ENCODE results near the gene A2M. TPM values are rescaled to one million over a fixed set of nuclear protein-coding genes. Genes with fewer than 3 reads are reported as not detected.
A peak's percentile ranks its signal among the peaks of the same experiment; 100 is the strongest.

A2M gene
- total and polyA plus RNA-seq, 2 of the 13 experiments (the other 11 are each of a cell fraction or from before 2014, with no cell fraction given) = 2,807 to 6,551 TPM

DNA sequence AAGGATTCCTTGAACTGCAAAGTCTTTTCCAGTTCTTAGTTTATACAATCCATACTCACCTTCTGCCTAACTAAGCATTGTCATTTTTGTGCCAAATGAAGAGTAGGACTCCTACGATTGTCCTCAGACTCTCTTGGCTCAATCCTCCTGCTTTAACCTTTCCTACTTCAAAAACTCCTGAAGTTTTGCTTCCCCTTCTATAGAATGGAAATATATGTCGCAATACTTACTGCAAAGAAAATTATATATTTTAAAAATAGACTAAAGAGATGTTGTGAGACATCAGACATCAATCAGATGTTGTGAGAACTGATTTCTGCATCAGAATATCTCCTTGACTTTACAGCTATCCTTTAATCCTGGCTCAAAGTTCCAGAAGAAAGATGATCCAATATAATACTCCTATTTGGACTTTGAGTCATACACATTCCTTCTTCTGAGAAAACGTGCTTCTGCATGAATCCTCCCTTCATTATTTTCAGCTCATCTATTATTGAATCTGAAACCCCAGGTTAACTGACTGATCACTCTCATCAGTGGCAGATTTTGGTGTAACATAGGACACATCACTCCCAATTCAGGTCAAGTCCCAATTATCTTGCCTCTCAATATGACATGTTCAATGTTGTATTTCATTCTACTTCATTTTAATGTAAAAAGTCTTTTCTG is 48.8 kb downstream of the A2M start:
- in situ Hi-C loops (cut with HindIII; ENCODE audit: extremely low pct_ligation_motif_present, low pct_unique_long_range_greater_than_20kb) (no loop called here), intact Hi-C loops (cut with micrococcal nuclease; ENCODE audit: unreplicated experiment) (no loop called here)
- TF ChIP-seq ZC3H4 (CRISPR knock-in tag; IDR thresholded peaks at IDR 0.05; ENCODE audit: borderline replicate concordance) = no peak; the same call in 1 of the 2 replicates
- no peak for TF ChIP-seq ZNF264 (CRISPR knock-in tag; IDR thresholded peaks at IDR 0.05)
- peak; percentile 83 for TF ChIP-seq RBM22 (optimal IDR thresholded peaks at IDR 0.05; ENCODE audit: low read length)
- TF ChIP-seq ZNF30 (CRISPR knock-in tag; IDR thresholded peaks at IDR 0.05) = no peak
- no peak for TF ChIP-seq ZNF737 (CRISPR knock-in tag; IDR thresholded peaks at IDR 0.05; ENCODE audit: borderline replicate concordance)
- TF ChIP-seq, protein P1, sequence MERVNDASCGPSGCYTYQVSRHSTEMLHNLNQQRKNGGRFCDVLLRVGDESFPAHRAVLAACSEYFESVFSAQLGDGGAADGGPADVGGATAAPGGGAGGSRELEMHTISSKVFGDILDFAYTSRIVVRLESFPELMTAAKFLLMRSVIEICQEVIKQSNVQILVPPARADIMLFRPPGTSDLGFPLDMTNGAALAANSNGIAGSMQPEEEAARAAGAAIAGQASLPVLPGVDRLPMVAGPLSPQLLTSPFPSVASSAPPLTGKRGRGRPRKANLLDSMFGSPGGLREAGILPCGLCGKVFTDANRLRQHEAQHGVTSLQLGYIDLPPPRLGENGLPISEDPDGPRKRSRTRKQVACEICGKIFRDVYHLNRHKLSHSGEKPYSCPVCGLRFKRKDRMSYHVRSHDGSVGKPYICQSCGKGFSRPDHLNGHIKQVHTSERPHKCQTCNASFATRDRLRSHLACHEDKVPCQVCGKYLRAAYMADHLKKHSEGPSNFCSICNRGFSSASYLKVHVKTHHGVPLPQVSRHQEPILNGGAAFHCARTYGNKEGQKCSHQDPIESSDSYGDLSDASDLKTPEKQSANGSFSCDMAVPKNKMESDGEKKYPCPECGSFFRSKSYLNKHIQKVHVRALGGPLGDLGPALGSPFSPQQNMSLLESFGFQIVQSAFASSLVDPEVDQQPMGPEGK (CRISPR knock-in tag; IDR thresholded peaks at IDR 0.05) = no peak
- peak; percentile 85 for TF ChIP-seq CEBPB (IDR thresholded peaks at IDR 0.05; ENCODE audit: borderline replicate concordance, low read depth, low read length)
- TF ChIP-seq MAFK (conservative IDR thresholded peaks at IDR 0.05 in 1 of 2, IDR thresholded peaks at IDR 0.05 in 1 of 2; ENCODE audit: low read length in 2 of 2) = no peak
- TF ChIP-seq MYNN (CRISPR knock-in tag; IDR thresholded peaks at IDR 0.05; ENCODE audit: low read depth) = no peak
- TF ChIP-seq, protein P2, sequence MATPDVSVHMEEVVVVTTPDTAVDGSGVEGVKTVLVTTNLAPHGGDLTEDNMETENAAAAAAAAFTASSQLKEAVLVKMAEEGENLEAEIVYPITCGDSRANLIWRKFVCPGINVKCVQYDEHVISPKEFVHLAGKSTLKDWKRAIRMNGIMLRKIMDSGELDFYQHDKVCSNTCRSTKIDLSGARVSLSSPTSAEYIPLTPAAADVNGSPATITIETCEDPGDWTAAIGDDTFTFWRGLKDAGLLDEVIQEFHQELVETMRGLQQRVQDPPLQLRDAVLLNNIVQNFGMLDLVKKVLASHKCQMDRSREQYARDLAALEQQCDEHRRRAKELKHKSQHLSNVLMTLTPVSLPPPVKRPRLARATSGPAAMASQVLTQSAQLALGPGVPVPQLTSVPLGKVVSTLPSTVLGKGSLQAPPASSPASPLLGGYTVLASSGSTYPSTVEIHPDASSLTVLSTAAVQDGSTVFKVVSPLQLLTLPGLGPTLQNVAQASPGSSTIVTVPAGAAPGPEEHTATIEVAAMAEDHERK (CRISPR knock-in tag; IDR thresholded peaks at IDR 0.05; ENCODE audit: low read depth) = no peak
- no peak for TF ChIP-seq TGIF2 (CRISPR knock-in tag; IDR thresholded peaks at IDR 0.05)
- TF ChIP-seq TOE1 (CRISPR knock-in tag; IDR thresholded peaks at IDR 0.05) = no peak
- TF ChIP-seq PHB2 (IDR thresholded peaks at IDR 0.05; ENCODE audit: partially characterized antibody) = no peak
- peak; percentile 7 for TF ChIP-seq PHF5A (CRISPR knock-in tag; IDR thresholded peaks at IDR 0.05; ENCODE audit: low read depth, unreplicated experiment)
- TF ChIP-seq, protein P3, sequence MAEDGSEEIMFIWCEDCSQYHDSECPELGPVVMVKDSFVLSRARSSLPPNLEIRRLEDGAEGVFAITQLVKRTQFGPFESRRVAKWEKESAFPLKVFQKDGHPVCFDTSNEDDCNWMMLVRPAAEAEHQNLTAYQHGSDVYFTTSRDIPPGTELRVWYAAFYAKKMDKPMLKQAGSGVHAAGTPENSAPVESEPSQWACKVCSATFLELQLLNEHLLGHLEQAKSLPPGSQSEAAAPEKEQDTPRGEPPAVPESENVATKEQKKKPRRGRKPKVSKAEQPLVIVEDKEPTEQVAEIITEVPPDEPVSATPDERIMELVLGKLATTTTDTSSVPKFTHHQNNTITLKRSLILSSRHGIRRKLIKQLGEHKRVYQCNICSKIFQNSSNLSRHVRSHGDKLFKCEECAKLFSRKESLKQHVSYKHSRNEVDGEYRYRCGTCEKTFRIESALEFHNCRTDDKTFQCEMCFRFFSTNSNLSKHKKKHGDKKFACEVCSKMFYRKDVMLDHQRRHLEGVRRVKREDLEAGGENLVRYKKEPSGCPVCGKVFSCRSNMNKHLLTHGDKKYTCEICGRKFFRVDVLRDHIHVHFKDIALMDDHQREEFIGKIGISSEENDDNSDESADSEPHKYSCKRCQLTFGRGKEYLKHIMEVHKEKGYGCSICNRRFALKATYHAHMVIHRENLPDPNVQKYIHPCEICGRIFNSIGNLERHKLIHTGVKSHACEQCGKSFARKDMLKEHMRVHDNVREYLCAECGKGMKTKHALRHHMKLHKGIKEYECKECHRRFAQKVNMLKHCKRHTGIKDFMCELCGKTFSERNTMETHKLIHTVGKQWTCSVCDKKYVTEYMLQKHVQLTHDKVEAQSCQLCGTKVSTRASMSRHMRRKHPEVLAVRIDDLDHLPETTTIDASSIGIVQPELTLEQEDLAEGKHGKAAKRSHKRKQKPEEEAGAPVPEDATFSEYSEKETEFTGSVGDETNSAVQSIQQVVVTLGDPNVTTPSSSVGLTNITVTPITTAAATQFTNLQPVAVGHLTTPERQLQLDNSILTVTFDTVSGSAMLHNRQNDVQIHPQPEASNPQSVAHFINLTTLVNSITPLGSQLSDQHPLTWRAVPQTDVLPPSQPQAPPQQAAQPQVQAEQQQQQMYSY (CRISPR knock-in tag; IDR thresholded peaks at IDR 0.05) = 0 out of 2 replicates have a peak, but pooled peaks have one; percentile 7
- TF ChIP-seq ZNF547 (CRISPR knock-in tag; IDR thresholded peaks at IDR 0.05) = no peak
- peak; percentile 2; the same call in 1 of the 2 replicates for TF ChIP-seq SSRP1 (CRISPR knock-in tag; IDR thresholded peaks at IDR 0.05)
- no peak for TF ChIP-seq SMAD1 (CRISPR knock-in tag; IDR thresholded peaks at IDR 0.05; ENCODE audit: borderline replicate concordance, low read depth)

More for the DNA sequence above, 48.8 kb downstream of the A2M start:
- ChIA-PET CTCF (ENCODE audit: low intra/inter-chr PET ratio, low total read pairs) (no interaction called here), POLR2A (interaction anchor here (0.9 to 4.3 kb wide), 5 partner anchors 18 to 118 kb away, joined by 3 to 56 read pairs (median 4); partner anchors contain the start of genes A2M and M6PR)
- no peak for FAIRE-seq
- no peak for DNase-seq (ENCODE audit: low spot score)
- whole genome bisulfite sequencing (ENCODE audit: low lambda C conversion rate) = 72% methylated on average over 3 of the region's 3 CpGs
- Histone ChIP-seq H4K20me1 (ENCODE audit: insufficient read depth, low read length) (peaks cover 7% of the 10 kb centered on the region; the same call in 1 of the 2 replicates), H2AFZ (ENCODE audit: low read length) (no peak overlapping the region), H3K4me2 (ENCODE audit: low read depth, low read length) (peak overlapping the region; percentile 89; the same call in 1 of the 2 replicates), H3K27me3 (ENCODE audit: control insufficient read depth in 1 of 2, insufficient read depth in 2 of 2, low read length in 2 of 2) (no peaks in the 10 kb centered on the region; a peak in 1 of 5 replicates), H3K9me3 (ENCODE audit: low read length) (no peaks in the 10 kb centered on the region), H3K9ac (ENCODE audit: insufficient read depth, low read depth, low read length) (no peak overlapping the region), H3K4me1 (ENCODE audit: insufficient read depth, low read length) (peaks cover 47% of the 10 kb centered on the region), H3K27ac (ENCODE audit: extremely low read length, insufficient read depth, low read length) (peak overlapping the region; percentile 79), H3K36me3 (replicated peaks in 1 of 2; ENCODE audit: control insufficient read depth in 1 of 2, insufficient read depth in 2 of 2, low read length in 2 of 2) (peaks cover 6 to 39% of the 10 kb centered on the region in 2 experiments), H3K79me2 (ENCODE audit: insufficient read depth, low read length) (no peaks in the 10 kb centered on the region), H3K4me3 (replicated peaks in 1 of 3; ENCODE audit: insufficient read depth in 1 of 3, low read depth in 2 of 3, low read length in 3 of 3) (no peak overlapping the region; a peak in 1 of 6 replicates)
- no peak for ATAC-seq
- TSS peak; percentile 47 for BruUV-seq (replicated peaks)

All from HepG2 (cell line).